ENCODE measurements around the gene CCR4.
"Not testable (repeated sequence)": the region's sequence is repeated elsewhere in the genome, so short reads cannot be mapped to it uniquely, and the experiment has no call there.

GRCh38 chr3:32964781-32965180 is 13.3 kb downstream of the CCR4 start:
- not testable (repeated sequence) for TF ChIP-seq CTCF (IDR thresholded peaks at IDR 0.05 in 8 of 11, conservative IDR thresholded peaks at IDR 0.05 in 3 of 11); POLR2A (IDR thresholded peaks at IDR 0.05); POLR2AphosphoS5 (IDR thresholded peaks at IDR 0.05)
